HepG2 (cell line): ENCODE results near the gene PPAT. TPM values are rescaled to one million over a fixed set of nuclear protein-coding genes. Genes with fewer than 3 reads are reported as not detected.
A peak's percentile ranks its signal among the peaks of the same experiment; 100 is the strongest.

ENCODE experiments used
- ADNP ChIP-seq: sonication (generic); formaldehyde crosslinking; IDR thresholded peaks from 2 replicates; pipeline ENCODE4 v1.4.0; 2020; ENCODE audit warnings: missing genetic modification reagents
- DMAP1 ChIP-seq: IDR thresholded peaks from 2 replicates; pipeline ENCODE4 v1.6.1; 2016
- GATAD2A ChIP-seq: IDR thresholded peaks from 2 replicates; pipeline ENCODE4 v1.6.1; 2016
- GPBP1L1 ChIP-seq: sonication (generic); formaldehyde crosslinking; IDR thresholded peaks from 2 replicates; pipeline ENCODE4 v1.5.0; 2020; ENCODE audit warnings: mild to moderate bottlenecking, missing genetic modification reagents
- GTF3A ChIP-seq: sonication (generic); formaldehyde crosslinking; conservative IDR thresholded peaks from 2 replicates; pipeline ENCODE4 v1.4.0; 2020; ENCODE audit warnings: mild to moderate bottlenecking, missing genetic modification reagents
- KDM2A ChIP-seq: sonication (generic); formaldehyde crosslinking; IDR thresholded peaks from 2 replicates; pipeline ENCODE4 v1.4.0; 2020; ENCODE audit warnings: low read depth, missing genetic modification reagents, borderline replicate concordance
- MXD3 ChIP-seq: IDR thresholded peaks from 2 replicates; pipeline ENCODE4 v1.6.1; 2016; ENCODE audit warnings: mild to moderate bottlenecking, missing biosample characterization, missing genetic modification reagents
- PCBP2 ChIP-seq: fragments of 200-400 bp; formaldehyde crosslinking; optimal IDR thresholded peaks from 2 replicates; pipeline ENCODE3; 2018; ENCODE audit warnings: low read length, low read depth; ENCODE audit not compliant: poor library complexity, severe bottlenecking
- RBM39 ChIP-seq: fragments of 200-400 bp; formaldehyde crosslinking; IDR thresholded peaks from one replicate; pipeline ENCODE4 v1.6.1; 2018; ENCODE audit warnings: antibody characterized with exemption, mild to moderate bottlenecking, low read depth, low read length; ENCODE audit not compliant: poor library complexity, severe bottlenecking
- TCF7L2 ChIP-seq: IDR thresholded peaks from 2 replicates; pipeline ENCODE4 v1.6.1; 2011; ENCODE audit warnings: mild to moderate bottlenecking, low read depth, low read length, moderate library complexity
- UBTF ChIP-seq: sonication (generic); formaldehyde crosslinking; IDR thresholded peaks from 2 replicates; pipeline ENCODE4 v1.4.0; 2020; ENCODE audit warnings: mild to moderate bottlenecking, missing genetic modification reagents
- ZBTB40 ChIP-seq, 2 experiments: fragments of 450-650 bp in 1 of 2; sonication (generic) in 1 of 2; formaldehyde crosslinking in 1 of 2; IDR thresholded peaks; 2 replicates each; pipeline versions ENCODE4 v1.6.1 to v1.8.0; 2016 to 2022; ENCODE audit warnings: antibody characterized with exemption in 1 of 2, mild to moderate bottlenecking in 1 of 2, missing genetic modification reagents in 1 of 2
- ZMYM3 ChIP-seq: sonication (generic); formaldehyde crosslinking; IDR thresholded peaks from 2 replicates; pipeline ENCODE4 v1.5.1; 2020; ENCODE audit warnings: mild to moderate bottlenecking, missing genetic modification reagents
- ZNF17 ChIP-seq: sonication (generic); formaldehyde crosslinking; IDR thresholded peaks from 2 replicates; pipeline ENCODE4 v1.5.0; 2020; ENCODE audit warnings: mild to moderate bottlenecking, missing genetic modification reagents
- ZNF224 ChIP-seq: sonication (generic); formaldehyde crosslinking; IDR thresholded peaks from 2 replicates; pipeline ENCODE4 v1.5.0; 2020; ENCODE audit warnings: mild to moderate bottlenecking, missing genetic modification reagents
- ZNF354B ChIP-seq: sonication (generic); formaldehyde crosslinking; IDR thresholded peaks from 2 replicates; pipeline ENCODE4 v1.8.0; 2022; ENCODE audit warnings: mild to moderate bottlenecking, missing genetic modification reagents
- ZNF510 ChIP-seq: sonication (generic); formaldehyde crosslinking; IDR thresholded peaks from 2 replicates; pipeline ENCODE4 v1.4.0; 2020; ENCODE audit warnings: low read depth, mild to moderate bottlenecking, missing genetic modification reagents
- ZNF879 ChIP-seq: sonication (generic); formaldehyde crosslinking; IDR thresholded peaks from 2 replicates; pipeline ENCODE4 v1.8.1; 2023; ENCODE audit warnings: missing genetic modification reagents
- polyA plus RNA-seq, 8 experiments: library from polyadenylated mRNA; depleted of rRNA in 3 of 8; stranded (reverse) in 7 of 8; unstranded in 1 of 8; fragments of >200 nt; fragmentation: Illumina TruSeq in 4 of 8; extraction: Trizol in 4 of 8; gene quantifications; 2 replicates each; pipeline versions ENCODE4 v1.2.1 to v1.2.3, GENCODE V29; 2011 to 2016; ENCODE audit warnings: low read depth in 4 of 8, missing spikeins in 1 of 8, mixed read lengths in 1 of 8; ENCODE audit not compliant: insufficient read depth in 1 of 8
- total RNA-seq, 5 experiments: library from RNA; depleted of rRNA; stranded (reverse); fragments of >200 nt; fragmentation: Illumina TruSeq; extraction: Trizol; gene quantifications; 2 replicates each; pipeline ENCODE4 v1.2.3, GENCODE V29; 2016; ENCODE audit warnings: low read depth in 1 of 5

PPAT gene
- total and polyA plus RNA-seq, 2 of the 13 experiments (the other 11 are each of a cell fraction or from before 2014, with no cell fraction given), result 16.9 to 62.6 TPM

- TF ChIP-seq TCF7L2, result no peak
- no peak for TF ChIP-seq MXD3 (CRISPR knock-in tag)
- no peak for TF ChIP-seq ZMYM3
- TF ChIP-seq GATAD2A (CRISPR knock-in tag), result no peak
- TF ChIP-seq RBM39, result peak; percentile 27
- TF ChIP-seq GPBP1L1 (CRISPR knock-in tag), result no peak
- TF ChIP-seq DMAP1, result no peak
- TF ChIP-seq ZNF879, result no peak
- 0 out of 2 replicates have a peak, but pooled peaks have one; percentile 19 for TF ChIP-seq ZNF17 (CRISPR knock-in tag)
- TF ChIP-seq GTF3A, result no peak
- TF ChIP-seq ZNF510 (CRISPR knock-in tag), result no peak
- no peak for TF ChIP-seq ADNP (CRISPR knock-in tag)
- no peak for TF ChIP-seq ZNF224 (CRISPR knock-in tag)
- no peak for TF ChIP-seq UBTF
- TF ChIP-seq PCBP2, result no peak
- TF ChIP-seq ZBTB40 (IDR thresholded peaks at IDR 0.05), result no peak
- no peak for TF ChIP-seq ZBTB40 (CRISPR knock-in tag; IDR thresholded peaks at IDR 0.05)
- TF ChIP-seq ZNF354B, result no peak
- TF ChIP-seq KDM2A (CRISPR knock-in tag), result no peak
Measured at GRCh38 chr4:56434599-56435139, 746 bp downstream of the PPAT start (continued).
